Measurements from ENCODE around the gene TEAD1. TPM values are rescaled to one million over a fixed set of nuclear protein-coding genes. Genes with fewer than 3 reads are reported as not detected.

Gene TEAD1
- total and polyA plus RNA-seq, 10 of the 15 experiments (the other 5 are each of a cell fraction or from before 2014, with no cell fraction given) = 0.01 to 0.59 (median 0.04) TPM; not detected in 6

DNA sequence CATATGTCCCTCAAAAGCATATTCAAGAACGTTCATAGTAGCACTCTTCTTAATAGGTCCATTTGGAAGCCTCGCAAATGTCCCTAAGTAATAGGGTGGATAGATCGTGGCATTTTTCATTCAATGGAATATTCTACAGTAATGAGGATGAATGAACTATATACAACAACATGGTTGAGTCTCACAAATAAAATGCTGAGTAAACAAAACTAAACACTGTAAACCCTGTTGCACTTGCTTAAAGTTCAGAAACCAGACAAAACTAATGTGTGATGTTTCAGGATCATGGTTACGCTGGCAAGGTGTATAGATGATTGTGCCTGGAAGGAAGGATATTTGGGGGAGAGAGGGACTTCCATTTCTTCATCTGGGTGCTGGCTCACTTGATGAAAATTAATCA lies 244.4 kb downstream of the TEAD1 start:
- H3K79me2 ChIP-seq (ENCODE audit: control insufficient read depth, insufficient read depth, low read length) = no peaks in the 10 kb centered on the region
- DNase-seq (ENCODE audit: low read depth, low spot score) (no peak), ATAC-seq (no peak), FAIRE-seq (no peak)
- no peaks in the 10 kb centered on the region; a peak in 2 of 4 replicates for H3K27me3 ChIP-seq (replicated peaks in 1 of 2; ENCODE audit: control insufficient read depth in 2 of 2, insufficient read depth in 2 of 2, low read length in 1 of 2)
- no peak for TF ChIP-seq CHD2 (IDR thresholded peaks at IDR 0.05; ENCODE audit: borderline replicate concordance, low read depth, low read length)
- no peak for TF ChIP-seq POU2F2 (IDR thresholded peaks at IDR 0.05; ENCODE audit: borderline replicate concordance, low read depth, low read length)
- TF ChIP-seq HDGF (IDR thresholded peaks at IDR 0.05) = no peak
- TF ChIP-seq MYC (IDR thresholded peaks at IDR 0.05; ENCODE audit: insufficient read depth, insufficient read length, insufficient replicate concordance, low read length, severe bottlenecking) = no peak
- no peak for TF ChIP-seq YBX1 (IDR thresholded peaks at IDR 0.05)
- no peak for TF ChIP-seq SMARCA5 (IDR thresholded peaks at IDR 0.05)
- no peak for TF ChIP-seq SKIL (IDR thresholded peaks at IDR 0.05; ENCODE audit: low read depth, poor library complexity, severe bottlenecking)
- TF ChIP-seq NR2F1 (conservative IDR thresholded peaks at IDR 0.05) = no peak
- no peak for TF ChIP-seq ESRRA (IDR thresholded peaks at IDR 0.05; ENCODE audit: low read length)
- no peak for TF ChIP-seq NFYB (IDR thresholded peaks at IDR 0.05; ENCODE audit: insufficient read depth, low read depth, low read length)
- TF ChIP-seq DPF2 (IDR thresholded peaks at IDR 0.05) = no peak
- no peak for TF ChIP-seq GATAD2B (conservative IDR thresholded peaks at IDR 0.05; ENCODE audit: low read depth)
- no peak for TF ChIP-seq SMC3 (IDR thresholded peaks at IDR 0.05; ENCODE audit: borderline replicate concordance, low read length)
- TF ChIP-seq, protein P1, sequence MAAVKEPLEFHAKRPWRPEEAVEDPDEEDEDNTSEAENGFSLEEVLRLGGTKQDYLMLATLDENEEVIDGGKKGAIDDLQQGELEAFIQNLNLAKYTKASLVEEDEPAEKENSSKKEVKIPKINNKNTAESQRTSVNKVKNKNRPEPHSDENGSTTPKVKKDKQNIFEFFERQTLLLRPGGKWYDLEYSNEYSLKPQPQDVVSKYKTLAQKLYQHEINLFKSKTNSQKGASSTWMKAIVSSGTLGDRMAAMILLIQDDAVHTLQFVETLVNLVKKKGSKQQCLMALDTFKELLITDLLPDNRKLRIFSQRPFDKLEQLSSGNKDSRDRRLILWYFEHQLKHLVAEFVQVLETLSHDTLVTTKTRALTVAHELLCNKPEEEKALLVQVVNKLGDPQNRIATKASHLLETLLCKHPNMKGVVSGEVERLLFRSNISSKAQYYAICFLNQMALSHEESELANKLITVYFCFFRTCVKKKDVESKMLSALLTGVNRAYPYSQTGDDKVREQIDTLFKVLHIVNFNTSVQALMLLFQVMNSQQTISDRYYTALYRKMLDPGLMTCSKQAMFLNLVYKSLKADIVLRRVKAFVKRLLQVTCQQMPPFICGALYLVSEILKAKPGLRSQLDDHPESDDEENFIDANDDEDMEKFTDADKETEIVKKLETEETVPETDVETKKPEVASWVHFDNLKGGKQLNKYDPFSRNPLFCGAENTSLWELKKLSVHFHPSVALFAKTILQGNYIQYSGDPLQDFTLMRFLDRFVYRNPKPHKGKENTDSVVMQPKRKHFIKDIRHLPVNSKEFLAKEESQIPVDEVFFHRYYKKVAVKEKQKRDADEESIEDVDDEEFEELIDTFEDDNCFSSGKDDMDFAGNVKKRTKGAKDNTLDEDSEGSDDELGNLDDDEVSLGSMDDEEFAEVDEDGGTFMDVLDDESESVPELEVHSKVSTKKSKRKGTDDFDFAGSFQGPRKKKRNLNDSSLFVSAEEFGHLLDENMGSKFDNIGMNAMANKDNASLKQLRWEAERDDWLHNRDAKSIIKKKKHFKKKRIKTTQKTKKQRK (IDR thresholded peaks at IDR 0.05; ENCODE audit: low read depth, low read length) = no peak
- TF ChIP-seq ZNF207 (IDR thresholded peaks at IDR 0.05; ENCODE audit: borderline replicate concordance) = no peak
- no peak for TF ChIP-seq RB1 (IDR thresholded peaks at IDR 0.05; ENCODE audit: borderline replicate concordance)
- no peak overlapping the region for H3K9ac ChIP-seq (ENCODE audit: control insufficient read depth, insufficient read depth, low read length)
- H4K20me1 ChIP-seq (ENCODE audit: control insufficient read depth, insufficient read depth) = no peaks in the 10 kb centered on the region
- H3K9me3 ChIP-seq (replicated peaks; ENCODE audit: control insufficient read depth, insufficient read depth, low read length) = no peaks in the 10 kb centered on the region
- no peak overlapping the region for H3K4me3 ChIP-seq
- no TSS peak for BruUV-seq (replicated peaks)
- SMC1A ChIA-PET (ENCODE audit: uncharacterized antibody, unreplicated experiment) = interaction anchor here (0.8 kb wide), 1 partner anchor 10 kb away, joined by 3 read pairs; no protein-coding TSS in a partner anchor
- intact Hi-C loops (cut with micrococcal nuclease; ENCODE audit: unreplicated experiment) (no loop called here), in situ Hi-C loops (cut with MboI) (no loop called here)
- 16% methylated on average over 4 of the region's 4 CpGs for WGBS (ENCODE audit: insufficient coverage, insufficient replicate concordance, low lambda C conversion rate, missing lambda C conversion rate)
- no peak overlapping the region for H3K27ac ChIP-seq (ENCODE audit: control insufficient read depth, insufficient read depth)
- H3K4me2 ChIP-seq (ENCODE audit: control insufficient read depth, insufficient read depth) = no peak overlapping the region
- H2AFZ ChIP-seq (ENCODE audit: control insufficient read depth, low read depth, low read length) = no peak overlapping the region
- CTCF ChIA-PET = no interaction called here
- no peaks in the 10 kb centered on the region for H3K4me1 ChIP-seq (ENCODE audit: control insufficient read depth, insufficient read depth, low read length)
- POLR2A ChIA-PET = no interaction called here
- H3K36me3 ChIP-seq (ENCODE audit: control insufficient read depth in 2 of 2, insufficient read depth in 2 of 2, low read length in 1 of 2) = no peaks in the 10 kb centered on the region
- RAD21 ChIA-PET (ENCODE audit: unreplicated experiment) = no interaction called here
